Mesothelial cell of epicardium (in vitro differentiated cells): Measurements from ENCODE around the gene TUSC2. TPM values are rescaled to one million over a fixed set of nuclear protein-coding genes. Genes with fewer than 3 reads are reported as not detected.
A peak's percentile ranks its signal among the peaks of the same experiment; 100 is the strongest.

Experiments used
- DNase-seq, 2 experiments: peaks; one replicate each; pipeline ENCODE4 v3.0.0; 2021; ENCODE audit warnings: low spot score in 2 of 2; ENCODE audit not compliant: unreplicated experiment in 2 of 2
- H3K27ac Mint-ChIP-seq: 2 replicates; pipeline ENCODE4 v1.8.0; 2021; ENCODE audit warnings: mixed read lengths
- H3K27me3 Mint-ChIP-seq: 2 replicates; pipeline ENCODE4 v1.8.0; 2021; ENCODE audit warnings: low read depth, mixed read lengths
- H3K36me3 Mint-ChIP-seq: 2 replicates; pipeline ENCODE4 v1.8.0; 2021; ENCODE audit warnings: mixed read lengths
- H3K4me1 Mint-ChIP-seq: 2 replicates; pipeline ENCODE4 v1.8.0; 2021; ENCODE audit warnings: mixed read lengths
- H3K4me3 Mint-ChIP-seq: 2 replicates; pipeline ENCODE4 v1.8.0; 2021; ENCODE audit warnings: mild to moderate bottlenecking, moderate library complexity, mixed read lengths
- H3K9me3 Mint-ChIP-seq: 2 replicates; pipeline ENCODE4 v1.8.0; 2021; ENCODE audit warnings: mixed read lengths
- total RNA-seq: library from RNA; stranded (reverse); gene quantifications from 3 replicates; pipeline ENCODE4 v1.2.1, GENCODE V29; 2021
- TF ChIP-seq, protein P1 (sequence below): fragments of 200-600 bp; sonication (generic); IDR thresholded peaks from one replicate; pipeline ENCODE4 v1.5.0; 2021; ENCODE audit warnings: antibody characterized with exemption; ENCODE audit not compliant: unreplicated experiment

The TUSC2 gene
- total RNA-seq, 1 donor from 2014 or later = 19.8 TPM

DNA sequence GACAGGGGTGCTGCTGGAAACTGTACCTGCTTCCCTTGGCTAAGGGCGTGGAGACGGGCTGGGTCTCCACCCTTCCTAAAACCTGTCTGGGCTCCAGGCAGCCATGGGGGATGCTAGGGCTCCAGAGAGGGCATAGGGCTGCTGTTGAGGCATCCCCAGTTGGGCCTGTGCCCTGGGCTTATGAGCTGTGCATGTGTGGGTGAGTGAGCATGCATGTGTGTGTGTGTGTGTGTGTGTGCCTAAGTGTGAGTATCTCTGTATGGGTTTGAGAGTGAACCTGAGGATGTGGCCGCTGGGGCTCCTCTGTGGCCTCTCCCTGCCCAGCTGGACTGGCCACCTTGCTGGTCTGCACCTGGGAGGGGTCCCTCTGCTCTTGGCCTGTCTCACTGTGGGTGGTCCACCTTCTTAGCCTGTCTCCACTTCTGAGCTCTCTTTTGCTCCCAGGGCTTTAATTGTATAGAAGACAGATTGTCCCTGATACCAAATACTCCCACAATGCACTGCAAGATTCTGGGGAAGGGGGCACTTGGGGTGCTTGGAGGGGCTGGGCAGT is 43.2 kb upstream of the TUSC2 start:
- Mint-ChIP-seq H3K9me3 (no peaks in the 10 kb centered on the region), H3K27me3 (peaks cover under 1% of the 10 kb centered on the region), H3K4me1 (peaks cover 31% of the 10 kb centered on the region), H3K4me3 (no peak overlapping the region), H3K36me3 (no peaks in the 10 kb centered on the region), H3K27ac (peak overlapping the region; percentile 69)
- DNase-seq = no peak
- TF ChIP-seq, protein P1, sequence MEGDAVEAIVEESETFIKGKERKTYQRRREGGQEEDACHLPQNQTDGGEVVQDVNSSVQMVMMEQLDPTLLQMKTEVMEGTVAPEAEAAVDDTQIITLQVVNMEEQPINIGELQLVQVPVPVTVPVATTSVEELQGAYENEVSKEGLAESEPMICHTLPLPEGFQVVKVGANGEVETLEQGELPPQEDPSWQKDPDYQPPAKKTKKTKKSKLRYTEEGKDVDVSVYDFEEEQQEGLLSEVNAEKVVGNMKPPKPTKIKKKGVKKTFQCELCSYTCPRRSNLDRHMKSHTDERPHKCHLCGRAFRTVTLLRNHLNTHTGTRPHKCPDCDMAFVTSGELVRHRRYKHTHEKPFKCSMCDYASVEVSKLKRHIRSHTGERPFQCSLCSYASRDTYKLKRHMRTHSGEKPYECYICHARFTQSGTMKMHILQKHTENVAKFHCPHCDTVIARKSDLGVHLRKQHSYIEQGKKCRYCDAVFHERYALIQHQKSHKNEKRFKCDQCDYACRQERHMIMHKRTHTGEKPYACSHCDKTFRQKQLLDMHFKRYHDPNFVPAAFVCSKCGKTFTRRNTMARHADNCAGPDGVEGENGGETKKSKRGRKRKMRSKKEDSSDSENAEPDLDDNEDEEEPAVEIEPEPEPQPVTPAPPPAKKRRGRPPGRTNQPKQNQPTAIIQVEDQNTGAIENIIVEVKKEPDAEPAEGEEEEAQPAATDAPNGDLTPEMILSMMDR = no peak

DNA sequence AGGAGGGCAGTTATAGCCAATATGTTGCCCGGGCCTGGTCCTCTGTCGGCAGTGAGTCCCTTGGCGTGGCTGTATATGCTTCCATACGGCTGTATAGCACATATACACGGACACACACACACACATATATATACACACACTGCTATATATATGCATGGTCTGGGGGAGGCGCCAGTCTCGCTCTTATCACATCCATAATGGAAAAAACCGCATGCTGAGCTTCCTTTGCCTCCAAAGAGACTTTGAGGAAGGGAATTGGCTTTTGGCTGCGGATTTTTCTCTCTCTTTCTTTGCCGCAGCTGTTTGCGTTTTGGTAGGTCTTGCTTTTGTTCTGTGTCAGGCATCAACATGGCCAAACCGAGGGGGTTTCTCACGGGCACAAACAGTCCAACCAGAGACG is 42.6 kb upstream of the TUSC2 start:
- DNase-seq = no peak
- no peaks in the 10 kb centered on the region for H3K36me3 Mint-ChIP-seq
- peaks cover 2% of the 10 kb centered on the region for H3K27me3 Mint-ChIP-seq
- TF ChIP-seq, protein P1 = no peak
- H3K9me3 Mint-ChIP-seq = no peaks in the 10 kb centered on the region
- peaks cover 33% of the 10 kb centered on the region for H3K4me1 Mint-ChIP-seq
- H3K27ac Mint-ChIP-seq = peak overlapping the region; percentile 44
- no peak overlapping the region for H3K4me3 Mint-ChIP-seq

DNA sequence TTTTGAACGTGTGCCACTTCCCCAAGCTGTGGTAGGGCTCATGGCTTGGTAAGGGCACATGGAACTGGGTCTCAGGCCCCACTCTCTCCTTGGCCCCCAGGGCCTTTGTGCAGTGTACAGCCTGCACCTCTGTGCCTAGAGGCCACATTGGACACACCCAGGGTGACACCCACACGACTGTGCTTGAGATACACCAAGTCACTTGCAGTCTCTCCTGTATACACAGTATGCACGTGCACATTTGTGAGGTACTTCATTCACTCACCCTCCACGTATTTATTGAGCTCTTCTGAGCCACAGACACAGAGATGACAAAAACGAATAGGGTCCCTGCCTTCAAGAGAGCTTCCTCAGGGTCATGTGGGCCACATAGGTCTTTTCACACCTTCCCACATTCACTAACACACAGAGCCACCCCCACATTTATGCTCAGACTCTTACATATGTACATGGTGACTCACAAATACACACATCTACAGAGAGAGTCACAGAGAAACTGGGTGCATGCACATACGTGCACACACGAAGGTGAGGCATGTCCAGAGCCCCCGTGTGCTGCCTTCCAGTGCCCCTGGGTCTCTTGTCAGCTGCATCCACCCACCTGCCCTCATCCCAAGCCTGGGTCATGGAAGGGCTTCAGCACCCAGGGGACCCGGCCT is 41.1 kb upstream of the TUSC2 start:
- peaks cover 35% of the 10 kb centered on the region for H3K4me1 Mint-ChIP-seq
- no peak overlapping the region for H3K4me3 Mint-ChIP-seq
- no peaks in the 10 kb centered on the region for H3K36me3 Mint-ChIP-seq
- H3K27me3 Mint-ChIP-seq = peaks cover 2% of the 10 kb centered on the region
- H3K27ac Mint-ChIP-seq = no peak overlapping the region
- DNase-seq = no peak
- TF ChIP-seq, protein P1 = no peak
- H3K9me3 Mint-ChIP-seq = no peaks in the 10 kb centered on the region

DNA sequence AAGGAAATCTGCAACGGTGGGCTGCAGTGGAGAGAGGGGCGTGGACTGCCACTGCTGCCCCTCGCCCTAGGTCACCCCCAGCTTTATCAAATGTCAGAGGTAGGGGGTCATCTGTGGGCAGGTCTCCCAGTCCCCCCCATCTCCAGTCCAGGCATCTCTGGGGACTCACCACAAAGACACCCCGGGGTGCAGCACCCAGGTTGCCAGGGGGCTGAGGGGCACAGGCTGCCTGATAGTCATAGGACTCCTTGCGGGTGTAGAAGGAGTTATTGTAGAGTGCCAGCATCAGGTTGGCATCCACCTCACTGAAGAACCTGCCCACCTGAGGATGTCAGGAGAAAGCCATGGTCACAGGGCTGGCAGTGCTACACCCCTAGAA is 37.8 kb upstream of the TUSC2 start:
- no peak for DNase-seq
- TF ChIP-seq, protein P1 = no peak
- H3K4me1 Mint-ChIP-seq = peaks cover 19% of the 10 kb centered on the region
- H3K27me3 Mint-ChIP-seq = peaks cover 4% of the 10 kb centered on the region
- no peak overlapping the region for H3K27ac Mint-ChIP-seq
- no peaks in the 10 kb centered on the region for H3K36me3 Mint-ChIP-seq
- no peaks in the 10 kb centered on the region for H3K9me3 Mint-ChIP-seq
- H3K4me3 Mint-ChIP-seq = peak overlapping the region; percentile 80

DNA sequence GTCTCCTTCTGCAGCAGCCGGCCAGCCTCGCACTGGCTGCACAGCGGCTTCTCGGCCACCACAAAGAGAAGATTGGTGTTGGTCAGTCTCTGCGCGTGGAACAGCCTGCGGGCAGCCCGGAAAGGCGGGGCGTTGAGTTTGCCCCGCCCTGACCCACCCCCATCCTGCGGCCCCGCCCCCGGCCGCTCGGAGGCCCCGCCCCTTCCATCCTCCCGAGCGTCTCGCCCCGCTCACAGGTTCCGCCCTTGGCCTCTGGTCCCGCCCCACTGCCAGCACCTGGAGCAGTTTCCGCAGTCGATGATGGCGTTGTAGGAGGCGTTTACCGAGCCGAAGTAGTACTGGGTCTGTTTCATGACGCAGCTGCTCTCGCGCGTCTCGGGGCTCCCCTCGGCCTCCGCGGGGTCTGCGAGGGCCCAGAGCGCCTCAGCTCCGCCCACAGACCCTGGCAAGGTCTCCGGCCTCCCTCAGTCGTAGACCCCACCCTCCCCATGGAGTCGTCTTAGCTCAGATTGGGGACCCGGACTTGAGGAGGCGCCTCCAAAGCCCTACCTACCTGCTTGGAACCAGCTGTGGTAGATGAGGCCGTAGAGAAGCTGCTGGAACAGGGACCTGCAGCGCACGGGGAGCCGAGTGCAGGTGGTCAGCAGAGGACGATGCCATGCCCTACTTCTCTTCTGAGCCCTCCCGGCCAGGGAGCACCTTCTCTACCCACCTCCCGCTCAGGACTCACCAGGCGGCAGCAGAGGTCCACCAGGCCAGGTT is 37.2 kb upstream of the TUSC2 start:
- Mint-ChIP-seq H3K27ac (peak overlapping the region; percentile 25), H3K4me1 (peaks cover 16% of the 10 kb centered on the region), H3K9me3 (no peaks in the 10 kb centered on the region), H3K27me3 (peaks cover 4% of the 10 kb centered on the region), H3K36me3 (no peaks in the 10 kb centered on the region), H3K4me3 (peak overlapping the region; percentile 80)
- TF ChIP-seq, protein P1 = no peak
- peak; percentile 80 to 82 for DNase-seq
